Upper lobe of left lung (tissue), 4 donors: ENCODE results near the gene FCRLA.

ENCODE experiments used
- POLR2A ChIP-seq, 4 donors: fragments of 450-650 bp; IDR thresholded peaks; one replicate each; pipeline ENCODE4 v1.5.1; 2016 to 2017; ENCODE audit warnings: antibody characterized with exemption in 4 of 4, mild to moderate bottlenecking in 2 of 4
- TF ChIP-seq, protein P1 (sequence below), 6 experiments: fragments of 450-650 bp in 4 of 6; fragments of 200-600 bp in 2 of 6; sonication (generic) in 2 of 6; IDR thresholded peaks; one replicate each; pipeline ENCODE4 v1.5.1; 2016 to 2019; ENCODE audit warnings: antibody characterized with exemption in 6 of 6

DNA sequence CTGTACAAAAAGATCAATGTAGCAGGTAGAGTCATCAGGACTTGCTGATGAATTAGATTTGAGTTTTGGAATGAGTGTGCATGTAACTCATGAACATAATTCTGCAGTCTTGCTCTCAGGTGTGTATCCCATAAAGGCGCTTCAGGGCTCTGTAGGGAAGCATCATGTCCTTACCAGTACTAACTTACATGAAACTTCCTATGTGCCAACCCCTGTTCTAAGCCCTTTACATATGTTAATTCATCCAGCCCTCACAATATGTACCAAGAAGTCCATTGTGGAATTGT, 12.2 kb downstream of the FCRLA start:
- TF ChIP-seq, protein P1, sequence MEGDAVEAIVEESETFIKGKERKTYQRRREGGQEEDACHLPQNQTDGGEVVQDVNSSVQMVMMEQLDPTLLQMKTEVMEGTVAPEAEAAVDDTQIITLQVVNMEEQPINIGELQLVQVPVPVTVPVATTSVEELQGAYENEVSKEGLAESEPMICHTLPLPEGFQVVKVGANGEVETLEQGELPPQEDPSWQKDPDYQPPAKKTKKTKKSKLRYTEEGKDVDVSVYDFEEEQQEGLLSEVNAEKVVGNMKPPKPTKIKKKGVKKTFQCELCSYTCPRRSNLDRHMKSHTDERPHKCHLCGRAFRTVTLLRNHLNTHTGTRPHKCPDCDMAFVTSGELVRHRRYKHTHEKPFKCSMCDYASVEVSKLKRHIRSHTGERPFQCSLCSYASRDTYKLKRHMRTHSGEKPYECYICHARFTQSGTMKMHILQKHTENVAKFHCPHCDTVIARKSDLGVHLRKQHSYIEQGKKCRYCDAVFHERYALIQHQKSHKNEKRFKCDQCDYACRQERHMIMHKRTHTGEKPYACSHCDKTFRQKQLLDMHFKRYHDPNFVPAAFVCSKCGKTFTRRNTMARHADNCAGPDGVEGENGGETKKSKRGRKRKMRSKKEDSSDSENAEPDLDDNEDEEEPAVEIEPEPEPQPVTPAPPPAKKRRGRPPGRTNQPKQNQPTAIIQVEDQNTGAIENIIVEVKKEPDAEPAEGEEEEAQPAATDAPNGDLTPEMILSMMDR (IDR thresholded peaks at IDR 0.05) = no peak
- TF ChIP-seq POLR2A (IDR thresholded peaks at IDR 0.05) = no peak
